Fibroblast of skin of right biceps (primary cell): Measurements from ENCODE around the gene DCLRE1A.
A peak's percentile ranks its signal among the peaks of the same experiment; 100 is the strongest.

ENCODE experiments used
- DNase-seq: peaks from one replicate; pipeline ENCODE4 v3.0.0-alpha.2; 2013

The DCLRE1A gene

DNA sequence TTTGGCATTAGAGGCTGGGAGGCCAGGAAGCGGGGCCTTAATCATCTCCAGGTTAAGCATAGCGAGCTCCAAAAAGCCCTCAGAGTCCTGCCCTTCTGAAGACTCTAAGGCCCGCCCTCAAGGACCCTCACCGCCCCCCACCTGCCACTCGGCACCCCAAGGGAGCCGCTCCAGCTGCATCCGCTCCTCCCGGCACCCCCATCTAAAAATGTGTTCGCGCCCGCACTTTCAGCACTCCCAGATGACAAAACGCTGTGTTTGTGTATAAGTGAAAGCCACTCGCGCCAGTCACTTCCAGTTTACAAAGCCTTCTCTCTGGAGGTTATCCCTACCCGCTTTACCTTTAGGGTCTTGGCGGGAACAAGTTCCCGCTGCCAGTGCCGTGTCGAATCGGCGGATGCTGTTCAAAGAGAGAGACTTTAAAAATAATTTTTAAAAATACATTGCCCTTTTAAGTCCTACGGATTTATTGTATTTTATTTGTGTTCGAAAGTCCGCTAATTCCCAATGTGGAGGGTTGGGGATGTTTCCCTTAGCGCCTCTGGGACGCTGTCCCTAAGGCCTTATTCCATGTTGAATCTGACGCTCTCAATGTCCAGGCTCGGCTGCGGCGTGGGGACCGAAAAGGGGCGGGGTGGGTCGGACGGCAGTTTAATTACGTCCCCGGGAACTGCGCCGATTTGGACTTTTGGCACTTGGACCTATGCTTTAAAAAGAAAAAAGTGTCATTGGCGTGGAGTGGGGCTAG lies at the start of gene DCLRE1A, which contains the start of gene NHLRC2:
Gene DCLRE1A, minus strand, starts transcription at position 70 of the 748 bp plus-strand sequence. CDS start 900 bp downstream, outside the sequence.
Gene NHLRC2, plus strand, starts transcription at position 649 of the 748 bp plus-strand sequence. CDS start 212 bp downstream, outside the sequence.
- peak; percentile 85 for DNase-seq

DNA sequence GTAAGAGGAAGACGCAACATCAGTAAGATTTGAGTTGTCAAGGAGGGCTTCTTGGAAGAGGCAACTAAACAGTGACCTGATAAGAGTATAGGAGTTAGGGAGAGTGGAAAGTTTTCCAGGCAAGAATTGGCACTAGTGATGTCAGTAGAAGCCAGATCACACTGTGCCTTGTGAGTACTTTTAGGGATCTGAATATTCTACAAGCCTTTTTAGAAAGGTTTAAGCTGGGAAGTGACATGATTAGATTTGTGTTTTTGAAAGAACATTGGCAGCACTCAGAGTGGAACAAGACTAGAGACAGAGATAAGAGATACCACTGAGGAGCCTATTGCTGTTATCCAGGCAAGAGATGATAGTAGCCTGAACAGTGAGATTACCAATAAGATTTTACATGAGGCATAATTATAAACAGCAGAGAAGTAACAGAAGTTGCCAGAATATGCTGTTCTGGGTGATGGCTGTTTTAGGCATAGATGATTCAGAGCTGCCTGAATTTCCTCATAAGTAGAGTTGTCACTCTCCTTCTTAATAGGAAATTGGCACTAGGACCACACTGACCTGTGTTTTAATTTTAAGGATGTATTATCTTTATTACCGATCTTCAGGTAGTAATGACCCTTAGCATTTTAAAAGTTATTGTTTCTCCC lies 46.2 kb upstream of the DCLRE1A start:
- no peak for DNase-seq

DNA sequence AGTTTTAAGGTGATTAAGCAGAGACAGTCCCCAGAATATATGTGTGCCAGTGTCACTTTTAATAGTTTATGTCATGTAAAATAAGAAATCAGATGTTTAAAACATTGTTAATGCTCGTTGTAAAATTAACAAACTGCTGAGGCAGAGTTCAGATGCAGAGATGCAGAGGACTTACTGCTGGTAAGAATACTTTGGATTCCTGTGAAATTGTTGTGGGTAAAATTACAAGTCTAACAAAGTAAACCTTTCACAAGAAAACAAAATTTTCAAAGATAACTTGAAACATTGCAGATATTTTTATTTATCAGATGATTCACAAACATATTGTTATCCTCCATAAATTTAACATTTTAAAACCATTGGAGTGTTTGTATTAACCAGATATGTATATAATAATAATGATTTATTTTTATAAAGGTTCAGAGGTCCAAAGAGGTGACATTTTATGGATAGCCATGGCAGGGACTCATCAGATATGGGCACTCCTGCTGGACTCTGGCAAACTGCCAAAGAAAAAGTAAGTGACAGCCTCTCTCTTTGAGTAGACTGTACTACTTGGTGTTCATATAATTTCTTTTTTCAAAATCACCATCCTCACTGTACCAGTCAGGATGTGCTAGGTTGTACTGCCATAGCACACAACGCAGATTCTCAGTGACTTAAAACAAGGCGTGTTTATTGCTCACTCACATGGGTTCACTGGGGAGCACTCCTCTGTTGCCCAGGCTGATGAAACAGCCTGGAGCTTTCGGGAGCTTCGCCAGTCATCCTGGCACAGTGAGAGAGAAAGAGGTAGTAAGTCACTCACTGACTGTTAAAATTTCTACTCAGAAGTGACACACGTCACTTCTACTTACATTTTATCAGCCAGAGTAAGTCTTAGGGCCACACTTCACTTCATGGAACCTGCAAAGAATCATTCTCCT lies 44.1 kb upstream of the DCLRE1A start:
- DNase-seq, result no peak

DNA sequence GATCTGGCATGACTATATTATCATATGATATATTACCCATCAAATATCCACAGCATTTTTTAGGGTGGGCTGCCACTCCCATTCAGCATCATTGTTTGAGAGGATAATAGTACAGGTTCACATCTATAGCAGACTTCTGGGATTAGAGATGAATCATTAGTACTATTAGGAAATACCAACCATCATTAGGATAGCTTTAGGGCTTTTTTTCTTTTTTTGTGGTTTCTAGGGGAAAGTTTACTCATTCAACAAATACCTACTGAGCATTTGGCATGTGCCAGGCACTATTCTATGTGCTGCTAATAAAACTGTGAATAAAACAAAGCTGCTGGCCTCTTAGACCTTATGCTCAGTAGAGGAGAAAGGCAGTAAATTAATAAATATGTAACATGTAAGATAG lies 41.1 kb upstream of the DCLRE1A start:
- peak; percentile 44 for DNase-seq

GRCh38 chr10:113894581-113894980 lies 40.7 kb upstream of the DCLRE1A start:
- no peak for DNase-seq

GRCh38 chr10:113893570-113893969 lies 39.7 kb upstream of the DCLRE1A start:
- no peak for DNase-seq

DNA sequence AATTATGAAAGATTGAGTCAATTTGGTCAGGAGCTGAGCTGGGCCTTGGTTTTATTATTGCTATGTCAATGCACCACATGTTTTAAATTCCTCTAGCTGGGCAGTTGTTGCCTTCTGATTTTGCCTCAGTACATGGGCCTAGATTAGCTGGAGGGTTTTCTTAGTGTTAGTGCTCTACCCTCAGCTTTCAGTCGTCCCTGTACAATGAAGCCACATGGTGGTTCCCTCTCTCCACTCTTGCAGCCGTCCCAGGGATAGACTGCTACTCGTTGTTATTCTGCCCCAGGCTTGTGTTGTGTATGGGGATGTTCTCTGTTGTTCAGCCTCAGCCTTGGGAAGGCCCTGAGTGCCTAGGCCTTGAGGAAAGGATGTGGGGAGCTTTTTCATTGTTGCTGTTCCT lies 37.6 kb upstream of the DCLRE1A start:
- no peak for DNase-seq

- no peak for DNase-seq
These were observed 36.9 kb upstream of the DCLRE1A start for GRCh38 chr10:113890769-113891168.

DNA sequence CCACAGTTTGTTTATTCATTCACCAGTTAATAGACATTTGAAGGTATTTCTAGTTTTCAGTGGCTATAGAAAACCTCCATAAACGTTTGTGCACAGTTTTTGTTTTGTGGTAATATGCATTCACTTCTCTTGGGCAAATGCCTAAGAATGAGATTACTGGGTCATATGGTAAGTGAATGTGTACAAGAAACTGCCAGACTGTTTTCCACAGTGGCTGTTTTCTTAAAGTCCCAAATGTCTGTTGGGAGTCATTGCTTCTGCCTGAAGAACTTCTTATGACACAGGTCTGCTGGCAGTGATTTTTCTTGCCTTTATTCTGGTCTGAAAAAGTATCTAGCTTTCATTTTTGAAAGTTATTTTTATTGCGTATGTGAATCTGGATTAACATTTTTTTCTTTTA lies 36.0 kb upstream of the DCLRE1A start:
- DNase-seq, result no peak

- no peak for DNase-seq
These were observed 28.4 kb upstream of the DCLRE1A start for GRCh38 chr10:113882240-113882639.

- peak; percentile 61 for DNase-seq
These were observed 26.4 kb upstream of the DCLRE1A start for GRCh38 chr10:113880236-113880635.

- no peak for DNase-seq
These were observed 25.8 kb upstream of the DCLRE1A start for GRCh38 chr10:113879691-113880090.

DNA sequence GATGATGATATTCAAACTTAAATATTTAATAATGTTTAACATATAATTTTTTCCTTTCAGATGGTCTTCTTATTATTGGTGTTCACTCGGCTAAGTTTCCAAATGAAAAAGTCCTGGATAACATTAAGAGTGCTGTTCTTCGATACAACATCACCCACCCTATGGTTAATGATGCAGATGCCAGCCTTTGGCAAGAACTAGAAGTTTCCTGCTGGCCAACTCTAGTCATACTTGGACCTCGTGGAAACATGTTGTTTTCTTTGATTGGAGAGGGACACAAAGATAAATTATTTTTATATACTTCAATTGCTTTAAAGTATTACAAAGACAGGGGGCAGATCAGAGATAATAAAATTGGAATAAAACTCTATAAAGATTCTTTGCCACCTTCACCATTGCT lies 22.6 kb upstream of the DCLRE1A start:
- DNase-seq, result no peak

DNA sequence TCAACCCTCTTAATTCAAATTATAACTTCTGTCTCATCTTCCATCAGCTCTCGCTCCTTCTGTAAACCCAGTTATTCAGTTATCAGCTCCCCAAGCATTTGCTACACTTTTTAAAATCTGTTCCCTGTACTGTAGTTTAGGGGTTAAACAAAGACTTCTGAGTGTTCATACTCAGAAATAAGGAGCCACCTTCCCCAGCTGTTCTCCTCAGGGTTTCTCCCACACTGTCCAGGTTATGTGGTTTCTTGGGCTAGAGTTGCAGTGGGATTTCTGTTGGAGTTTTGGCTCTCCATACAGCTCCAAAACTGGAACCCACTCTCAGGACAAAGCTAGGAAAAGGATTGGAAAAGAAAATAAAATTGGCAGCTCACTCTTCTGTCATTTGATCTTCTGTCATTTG lies 21.3 kb upstream of the DCLRE1A start:
- no peak for DNase-seq

DNA sequence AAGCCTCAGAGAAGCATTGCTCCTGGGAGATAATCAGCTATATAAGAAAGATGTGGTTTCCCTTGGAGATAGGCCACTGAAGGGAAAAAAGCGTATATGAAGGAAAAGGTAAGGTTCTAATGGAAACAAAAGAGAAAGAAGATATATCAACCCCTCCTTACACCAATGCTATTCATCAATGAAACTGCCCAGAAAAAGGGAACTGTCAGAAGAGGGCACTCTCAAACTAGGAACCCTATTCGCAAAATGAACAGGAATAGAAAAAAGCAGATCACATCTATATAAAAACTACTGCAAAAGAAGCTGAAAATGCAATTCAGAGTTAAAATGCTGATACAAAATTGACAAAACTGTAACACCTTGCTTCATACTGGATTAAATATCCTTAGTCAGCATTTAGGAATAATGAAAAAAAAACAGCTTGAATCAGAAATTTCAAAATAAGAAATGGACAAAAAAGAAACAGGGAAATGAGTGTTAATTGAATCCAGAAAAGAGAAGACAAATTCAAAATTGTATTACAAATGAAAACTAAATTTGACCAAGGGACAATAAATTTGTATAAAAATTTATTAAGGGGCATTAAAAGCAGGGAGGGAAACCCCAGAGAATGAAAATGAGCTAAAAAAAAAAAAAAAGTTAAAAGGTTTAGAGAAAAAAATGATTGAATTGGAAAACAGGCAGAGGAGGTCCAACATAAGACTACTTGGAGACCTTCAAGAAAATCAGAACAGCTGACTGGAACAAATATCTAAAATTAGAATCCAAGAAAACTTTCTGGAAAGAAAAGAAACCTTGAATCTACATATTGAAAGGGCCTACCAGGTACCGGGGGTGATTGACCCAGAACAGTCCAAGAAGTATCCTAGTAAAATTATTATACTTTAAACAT lies 18.5 kb upstream of the DCLRE1A start:
- DNase-seq, result no peak

GRCh38 chr10:113869789-113870188 lies 15.9 kb upstream of the DCLRE1A start:
- DNase-seq, result no peak

- no peak for DNase-seq
These were observed 14.0 kb upstream of the DCLRE1A start for GRCh38 chr10:113867904-113868303.

DNA sequence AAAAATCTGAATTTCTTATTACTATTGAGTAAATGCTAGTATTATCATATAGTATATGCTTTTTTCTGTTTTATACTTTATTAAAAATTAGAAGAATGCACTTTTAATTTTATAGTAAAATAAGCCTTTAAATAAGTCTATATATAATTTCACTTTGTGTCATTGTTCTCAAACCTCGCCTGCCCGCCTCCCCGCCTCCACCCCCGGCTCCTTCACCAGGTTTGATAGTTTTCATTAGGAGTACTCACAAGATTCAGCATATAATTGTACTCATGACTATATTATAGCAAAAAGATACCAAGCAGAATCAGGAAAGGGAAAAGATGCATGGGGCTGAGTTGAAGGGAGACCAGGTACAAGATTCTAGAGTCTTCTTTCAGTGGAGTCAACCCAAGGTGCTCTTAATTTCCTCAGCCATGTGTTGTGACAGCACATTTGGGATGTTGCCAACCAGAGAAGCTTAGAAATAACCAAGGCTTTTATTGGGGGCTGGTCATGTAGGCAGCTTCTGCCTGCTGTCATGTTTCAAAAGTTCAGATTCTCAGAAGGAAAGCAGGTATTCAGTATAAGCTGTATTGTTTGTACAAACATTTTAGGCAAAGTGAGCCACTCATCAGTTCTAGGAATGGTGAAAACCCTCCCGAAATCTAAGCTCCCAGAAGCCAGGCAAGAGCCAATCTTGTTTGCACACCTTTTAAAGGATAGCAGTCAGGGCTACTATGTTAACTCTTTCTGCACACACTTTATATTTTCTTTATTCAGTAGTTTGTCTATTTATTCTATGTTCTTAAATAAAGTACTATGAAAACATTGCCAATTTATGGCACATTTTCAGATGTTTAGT lies 12.9 kb upstream of the DCLRE1A start:
- DNase-seq, result no peak

- no peak for DNase-seq
These were observed 12.0 kb upstream of the DCLRE1A start for GRCh38 chr10:113865901-113866300.

- no peak for DNase-seq
These were observed 5.4 kb upstream of the DCLRE1A start for GRCh38 chr10:113859261-113859660.

DNA sequence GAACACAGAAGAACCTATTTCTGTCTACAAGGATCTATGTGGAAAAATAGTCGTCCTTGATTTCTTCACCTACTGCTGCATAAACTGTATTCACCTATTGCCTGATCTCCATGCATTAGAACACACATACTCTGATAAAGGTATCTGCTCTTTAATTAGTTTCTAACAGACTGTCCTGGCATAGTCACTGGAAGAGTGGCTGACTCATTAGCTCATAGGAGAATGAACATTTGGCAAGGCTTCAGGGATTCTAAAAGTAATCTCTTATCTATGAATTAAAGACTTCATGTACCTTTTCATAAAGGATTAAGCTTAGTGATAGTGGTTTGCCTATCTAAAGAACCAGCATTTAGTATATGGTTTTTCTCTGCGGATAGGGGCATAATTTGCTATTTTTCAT lies 4.7 kb upstream of the DCLRE1A start:
- peak; percentile 18 for DNase-seq
